HG03439 (cell line): ENCODE data around the gene CDCP2.

ENCODE experiments used
- ATAC-seq: cut with Tn5 transposase; IDR thresholded peaks from one replicate; pipeline ENCODE4 v1.9.1; 2021; ENCODE audit warnings: mild to moderate bottlenecking, moderate library complexity; ENCODE audit not compliant: unreplicated experiment

Gene CDCP2

GRCh38 chr1:54152696-54153095 is at the start of gene CDCP2:
Gene CDCP2, minus strand, starts transcription at chr1:54153000. Its CDS starts 78 bp downstream, at chr1:54152922.
- ATAC-seq, result no peak

GRCh38 chr1:54200519-54200997 is 47.8 kb upstream of the CDCP2 start:
- ATAC-seq, result no peak

- peak; percentile 95 for ATAC-seq
Observed at GRCh38 chr1:54199765-54200518, 47.1 kb upstream of the CDCP2 start, which contains the start of the genes CYB5RL and MRPL37. Gene CYB5RL, minus strand, starts transcription at chr1:54200030. Its CDS starts 4,414 bp downstream, at chr1:54195616. Gene MRPL37, plus strand, starts transcription at chr1:54200167. Its CDS starts 77 bp downstream, at chr1:54200244.

DNA sequence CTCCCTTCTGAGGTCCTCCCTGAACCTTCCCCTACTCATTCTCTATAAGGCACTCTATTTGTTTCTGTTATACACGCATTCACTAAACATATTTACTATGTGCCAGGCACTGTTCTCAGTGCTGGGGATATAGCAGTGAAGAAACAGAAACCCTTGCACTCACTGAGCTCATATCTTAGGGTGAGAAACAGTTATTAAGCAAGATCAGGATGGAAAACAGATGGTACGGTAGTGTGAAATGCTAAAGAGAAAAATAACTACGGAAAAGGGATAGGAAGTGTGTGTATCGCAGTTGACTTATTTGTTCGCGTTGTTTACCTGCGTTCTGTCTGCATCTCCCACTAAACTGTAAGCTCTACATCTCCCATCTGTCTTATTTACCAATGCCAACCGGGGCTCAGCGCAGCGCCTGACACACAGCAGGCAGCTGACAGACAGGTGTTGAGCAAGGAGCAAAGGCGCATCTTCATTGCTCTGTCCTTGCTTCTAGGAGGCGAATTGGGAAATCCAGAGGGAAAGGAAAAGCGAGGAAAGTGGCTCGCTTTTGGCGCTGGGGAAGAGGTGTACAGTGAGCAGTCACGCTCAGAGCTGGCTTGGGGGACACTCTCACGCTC is 46.5 kb upstream of the CDCP2 start:
- no peak for ATAC-seq

GRCh38 chr1:54193453-54193852 is 40.7 kb upstream of the CDCP2 start:
- ATAC-seq, result no peak

GRCh38 chr1:54191525-54191924 is 38.7 kb upstream of the CDCP2 start:
- no peak for ATAC-seq

DNA sequence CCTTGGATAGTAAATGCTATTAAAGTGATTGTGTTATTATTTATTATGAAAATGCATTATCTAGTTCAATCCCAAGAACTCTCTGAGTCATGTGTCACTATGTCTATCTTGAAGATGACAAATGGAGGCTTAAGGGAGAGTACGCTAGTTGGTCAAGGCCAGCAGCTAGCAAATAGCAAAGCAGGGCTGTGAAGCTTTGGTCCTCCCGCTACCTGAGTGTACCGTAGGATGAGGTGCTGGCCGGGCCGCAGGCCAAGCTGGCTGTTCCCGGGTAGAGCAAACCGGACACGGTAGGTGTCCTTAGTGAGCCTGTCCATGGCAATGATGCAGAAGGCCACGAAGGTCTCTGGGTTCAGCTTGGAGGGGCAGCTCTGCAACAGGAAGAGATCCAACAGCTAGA is 37.7 kb upstream of the CDCP2 start:
- ATAC-seq, result no peak

GRCh38 chr1:54188291-54188690 is 35.5 kb upstream of the CDCP2 start:
- ATAC-seq, result no peak

- no peak for ATAC-seq
Observed at GRCh38 chr1:54186056-54186455, 33.3 kb upstream of the CDCP2 start.

DNA sequence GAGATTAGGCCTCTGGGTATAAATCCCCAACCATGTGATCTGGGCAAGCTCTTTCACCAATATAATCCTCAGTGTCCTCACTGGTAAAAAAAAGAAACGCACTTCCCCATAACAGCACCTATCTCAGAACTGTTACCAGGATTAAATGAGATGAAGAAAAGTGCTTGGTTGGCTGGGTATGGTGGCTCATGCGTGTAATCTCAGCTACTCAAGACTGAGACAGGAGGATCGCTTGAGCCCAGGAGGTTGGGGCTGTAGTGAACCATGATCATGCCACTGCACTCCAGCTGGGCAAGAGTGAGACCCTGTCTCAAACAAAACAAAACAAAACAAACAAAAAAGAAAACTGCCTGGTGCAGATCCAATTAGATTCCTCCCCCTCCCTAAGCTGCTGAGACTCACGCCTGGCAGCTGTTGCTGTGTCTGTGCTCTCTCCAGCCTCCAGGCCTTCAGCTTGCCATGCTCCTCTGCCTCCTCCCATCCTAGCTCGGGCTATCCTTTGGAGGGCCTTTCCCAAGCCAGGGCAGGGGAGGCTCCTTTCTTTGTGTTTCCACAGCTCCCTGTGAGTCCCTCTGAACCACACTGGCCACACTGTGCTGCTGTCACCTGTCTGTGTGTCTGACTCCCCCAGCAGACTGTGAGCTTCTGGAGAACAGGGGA is 28.0 kb upstream of the CDCP2 start:
- ATAC-seq, result no peak

DNA sequence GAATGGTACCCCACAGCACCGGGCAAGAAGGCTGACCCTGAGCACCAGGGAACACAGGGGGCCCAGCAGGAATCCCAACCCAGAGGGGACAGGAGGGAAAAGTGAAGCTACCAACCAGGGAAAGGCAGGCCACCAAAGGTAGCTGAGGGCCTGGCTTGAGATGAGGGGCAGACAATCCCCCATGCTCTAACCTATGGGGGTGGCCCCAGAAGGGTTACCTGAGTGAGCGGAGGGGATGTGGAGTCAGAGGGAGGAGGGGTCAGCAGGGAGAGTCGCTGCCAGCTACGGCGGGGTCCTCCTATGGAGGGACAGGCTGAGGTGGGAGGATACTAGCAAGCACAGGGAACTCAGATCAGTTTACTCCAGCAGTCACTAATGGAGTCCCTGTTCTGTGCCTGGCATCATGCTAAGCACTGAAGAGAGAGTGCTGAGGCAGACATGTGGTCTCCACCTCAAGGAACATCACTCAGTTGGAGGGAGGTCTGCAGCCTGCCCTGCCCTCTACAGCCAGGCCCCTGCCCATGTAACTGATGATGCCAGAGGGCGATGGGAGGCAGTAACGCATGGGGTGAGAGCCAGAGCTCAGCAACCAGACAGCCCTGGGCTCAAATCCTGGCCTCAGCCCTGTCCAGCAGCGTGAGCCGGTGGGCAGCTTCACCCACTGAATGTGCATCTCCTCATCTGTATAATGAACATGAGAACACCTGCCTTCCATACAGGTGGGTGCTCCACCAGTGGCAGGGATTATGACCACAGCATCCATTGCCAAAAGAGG is 25.7 kb upstream of the CDCP2 start:
- no peak for ATAC-seq

GRCh38 chr1:54177726-54178125 is 24.9 kb upstream of the CDCP2 start:
- ATAC-seq, result no peak

- no peak for ATAC-seq
Observed at GRCh38 chr1:54176621-54177327, 24.0 kb upstream of the CDCP2 start.

DNA sequence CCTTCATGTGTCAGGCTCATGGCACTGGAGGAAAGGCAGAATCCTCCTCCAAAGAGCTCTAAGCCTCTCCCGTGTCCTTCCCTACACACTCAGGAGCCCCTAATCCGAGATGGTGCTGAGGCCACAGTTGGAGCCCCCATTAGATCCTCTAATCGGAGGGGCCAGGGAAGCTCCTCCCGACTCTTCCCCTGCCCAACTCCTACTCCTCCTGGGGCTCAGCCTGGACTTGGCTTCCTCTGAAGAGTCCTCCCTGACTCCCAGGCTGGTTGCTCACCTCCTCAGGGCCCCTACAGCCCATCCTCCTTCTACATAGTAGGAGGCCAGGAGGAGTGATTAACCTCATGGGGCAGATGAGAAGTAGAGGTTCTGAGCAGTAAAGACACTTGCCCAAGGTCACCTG is 21.3 kb upstream of the CDCP2 start:
- no peak for ATAC-seq

GRCh38 chr1:54173681-54174080 is 20.9 kb upstream of the CDCP2 start:
- ATAC-seq, result no peak

DNA sequence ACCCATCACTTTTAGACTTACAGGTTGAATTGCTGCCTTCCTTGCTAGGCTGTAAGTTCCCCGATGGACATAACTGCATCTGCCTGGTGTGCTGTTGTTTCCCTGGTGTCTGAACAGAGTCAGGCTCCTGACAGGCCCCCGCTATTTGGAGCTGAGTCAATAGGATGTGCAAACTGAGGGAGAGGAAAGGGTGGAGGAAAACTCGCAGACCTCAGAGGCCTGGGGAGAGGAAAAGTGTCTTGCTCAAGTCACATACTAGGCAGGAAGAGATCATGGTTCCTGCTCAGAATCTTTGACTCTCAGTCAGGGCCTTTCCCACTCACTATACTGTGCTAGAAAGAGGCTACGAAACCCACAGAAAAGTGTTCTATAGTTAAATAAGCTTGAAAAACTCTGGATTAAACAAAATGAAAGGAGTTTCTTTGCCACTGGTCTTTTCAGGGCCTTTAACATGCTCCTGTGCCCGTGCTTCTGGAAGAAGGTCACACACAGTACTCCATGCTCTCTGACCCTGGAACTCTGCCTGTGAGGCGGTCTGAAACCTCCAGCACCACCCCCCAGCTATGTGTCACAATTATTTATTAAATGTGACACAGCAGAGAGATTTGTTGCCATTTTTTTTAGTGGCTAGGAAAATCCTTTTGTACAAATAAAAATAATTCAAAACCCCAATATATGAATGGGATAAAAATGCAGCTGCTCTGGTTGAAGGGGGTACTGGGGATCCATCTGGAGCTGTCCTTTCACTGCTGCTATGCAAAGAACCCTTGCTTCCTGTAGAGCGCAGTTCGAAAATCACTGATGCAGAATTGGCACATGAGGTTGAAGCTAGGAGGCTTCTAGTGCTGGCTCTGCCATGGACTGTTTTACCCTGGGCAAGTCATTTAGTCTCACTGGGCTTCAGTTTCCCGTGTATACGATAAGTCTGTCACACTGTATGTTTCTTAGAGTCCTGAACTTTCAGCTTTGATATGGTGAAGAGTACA is 20.1 kb upstream of the CDCP2 start:
- ATAC-seq, result no peak

- ATAC-seq, result no peak
Observed at GRCh38 chr1:54171606-54172005, 18.8 kb upstream of the CDCP2 start.

GRCh38 chr1:54171016-54171415 is 18.2 kb upstream of the CDCP2 start:
- no peak for ATAC-seq

DNA sequence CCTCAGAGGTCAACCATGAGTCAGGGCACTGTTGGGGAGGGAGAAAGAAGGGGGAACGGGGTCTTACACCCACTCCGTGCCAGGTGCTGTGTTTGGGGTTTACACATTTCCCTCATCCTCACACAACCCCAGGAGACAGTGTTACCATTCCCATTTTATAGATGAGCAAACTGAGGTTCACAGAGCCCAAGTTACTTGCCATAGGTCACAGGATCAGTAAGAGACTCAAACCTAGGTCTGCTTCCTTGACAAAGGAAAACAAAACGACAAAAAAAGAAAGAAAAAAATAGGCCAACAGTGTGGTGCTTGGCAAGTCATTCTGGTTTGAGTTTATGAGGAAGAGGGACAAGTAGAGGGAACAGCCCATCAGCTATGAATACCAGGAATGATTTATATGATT is 16.3 kb upstream of the CDCP2 start:
- no peak for ATAC-seq
